Stimulated activated naive B cell treated with anti-CD40 and anti-IgM and Interleukin-4, amounts not matched to agents 10 μg/mL and 1 μg/mL and 100 μg/mL, for 72 hours (primary cell): ENCODE data around the gene SSBP3.
"Not testable (repeated sequence)": the region's sequence is repeated elsewhere in the genome, so short reads cannot be mapped to it uniquely, and the experiment has no call there.

Experiments
- ATAC-seq, 2 donors: fragments of 150-1000 bp; cut with Tn5 transposase; replicated peaks; 2 replicates each; pipeline ENCODE4 v1.10.0; 2021; ENCODE audit warnings: moderate library complexity in 1 of 2
- DNase-seq: peaks from one replicate; pipeline ENCODE4 v3.0.0; 2021
- H3K27ac Mint-ChIP-seq: one replicate; pipeline ENCODE4 v1.8.0; 2022; ENCODE audit warnings: mild to moderate bottlenecking, mixed read lengths
- H3K27me3 Mint-ChIP-seq, 2 donors: one replicate each; pipeline ENCODE4 v1.8.0; 2022; ENCODE audit warnings: mixed read lengths in 2 of 2
- H3K36me3 Mint-ChIP-seq, 2 donors: one replicate each; pipeline ENCODE4 v1.8.0; 2022; ENCODE audit warnings: mixed read lengths in 2 of 2, mild to moderate bottlenecking in 1 of 2
- H3K4me1 Mint-ChIP-seq, 2 donors: one replicate each; pipeline ENCODE4 v1.8.0; 2022; ENCODE audit warnings: mixed read lengths in 2 of 2, mild to moderate bottlenecking in 1 of 2
- H3K4me3 Mint-ChIP-seq, 2 donors: one replicate each; pipeline ENCODE4 v1.8.0; 2022; ENCODE audit warnings: mild to moderate bottlenecking in 2 of 2, mixed read lengths in 2 of 2, moderate library complexity in 1 of 2
- H3K9me3 Mint-ChIP-seq, 2 donors: one replicate each; pipeline ENCODE4 v1.8.0; 2022; ENCODE audit warnings: mixed read lengths in 2 of 2, mild to moderate bottlenecking in 1 of 2

SSBP3 gene

GRCh38 chr1:54350360-54350759 lies 55.8 kb downstream of the SSBP3 start:
- DNase-seq (no peak), ATAC-seq (no peak)
- H3K36me3 Mint-ChIP-seq, result no peaks in the 10 kb centered on the region
- no peak overlapping the region for H3K27ac Mint-ChIP-seq
- H3K27me3 Mint-ChIP-seq, result no peaks in the 10 kb centered on the region
- no peaks in the 10 kb centered on the region for H3K9me3 Mint-ChIP-seq
- no peak overlapping the region for H3K4me3 Mint-ChIP-seq
- H3K4me1 Mint-ChIP-seq, result peaks cover 0 to 2% of the 10 kb centered on the region in 2 donors

GRCh38 chr1:54348700-54349021 lies 57.5 kb downstream of the SSBP3 start:
- H3K9me3 Mint-ChIP-seq, result no peaks in the 10 kb centered on the region
- H3K4me3 Mint-ChIP-seq, result no peak overlapping the region
- no peak overlapping the region for H3K27ac Mint-ChIP-seq
- DNase-seq, result no peak
- no peak for ATAC-seq
- H3K36me3 Mint-ChIP-seq, result no peaks in the 10 kb centered on the region
- no peaks in the 10 kb centered on the region for H3K4me1 Mint-ChIP-seq
- H3K27me3 Mint-ChIP-seq, result no peaks in the 10 kb centered on the region

- DNase-seq (no peak), ATAC-seq (no peak)
- Mint-ChIP-seq H3K4me1 (peaks cover 0 to 1% of the 10 kb centered on the region in 2 donors), H3K27me3 (no peaks in the 10 kb centered on the region), H3K36me3 (no peaks in the 10 kb centered on the region), H3K9me3 (no peaks in the 10 kb centered on the region), H3K27ac (no peak overlapping the region), H3K4me3 (no peak overlapping the region)
Measured at GRCh38 chr1:54347955-54348699, 58.1 kb downstream of the SSBP3 start.

GRCh38 chr1:54347261-54347954 lies 58.8 kb downstream of the SSBP3 start:
- Mint-ChIP-seq H3K9me3 (no peaks in the 10 kb centered on the region), H3K4me3 (no peak overlapping the region), H3K4me1 (peaks cover 0 to 2% of the 10 kb centered on the region in 2 donors), H3K27me3 (no peaks in the 10 kb centered on the region), H3K27ac (no peak overlapping the region), H3K36me3 (no peaks in the 10 kb centered on the region)
- DNase-seq, result no peak
- ATAC-seq, result no peak

GRCh38 chr1:54345548-54345947 lies 60.6 kb downstream of the SSBP3 start:
- H3K9me3 Mint-ChIP-seq, result not testable (repeated sequence)

GRCh38 chr1:54345116-54345515 lies 61.1 kb downstream of the SSBP3 start:
- peaks cover 0 to 4% of the 10 kb centered on the region in 2 donors for H3K4me1 Mint-ChIP-seq
- DNase-seq (no peak), ATAC-seq (no peak)

More at GRCh38 chr1:54345548-54345947, 60.6 kb downstream of the SSBP3 start:
- H3K27ac Mint-ChIP-seq, DNase-seq, H3K4me3 Mint-ChIP-seq, ATAC-seq, H3K4me1 Mint-ChIP-seq, H3K36me3 Mint-ChIP-seq, H3K27me3 Mint-ChIP-seq: not testable (repeated sequence)

GRCh38 chr1:54342742-54343687 lies 63.2 kb downstream of the SSBP3 start:
- ATAC-seq (no peak), DNase-seq (no peak)
- H3K27ac Mint-ChIP-seq, result no peak overlapping the region
- H3K9me3 Mint-ChIP-seq, result no peaks in the 10 kb centered on the region
- H3K36me3 Mint-ChIP-seq, result no peaks in the 10 kb centered on the region
- H3K4me3 Mint-ChIP-seq, result no peak overlapping the region
- no peaks in the 10 kb centered on the region for H3K27me3 Mint-ChIP-seq
- H3K4me1 Mint-ChIP-seq, result peaks cover 0 to 9% of the 10 kb centered on the region in 2 donors

More at GRCh38 chr1:54345116-54345515, 61.1 kb downstream of the SSBP3 start:
- Mint-ChIP-seq H3K9me3 (no peaks in the 10 kb centered on the region), H3K27ac (no peak overlapping the region), H3K4me3 (no peak overlapping the region), H3K27me3 (no peaks in the 10 kb centered on the region), H3K36me3 (no peaks in the 10 kb centered on the region)

GRCh38 chr1:54342288-54342687 lies 63.9 kb downstream of the SSBP3 start:
- no peaks in the 10 kb centered on the region for H3K9me3 Mint-ChIP-seq
- H3K4me1 Mint-ChIP-seq, result peaks cover 0 to 10% of the 10 kb centered on the region in 2 donors
- H3K36me3 Mint-ChIP-seq, result no peaks in the 10 kb centered on the region
- H3K4me3 Mint-ChIP-seq, result no peak overlapping the region
- H3K27me3 Mint-ChIP-seq, result no peaks in the 10 kb centered on the region
- no peak for DNase-seq
- no peak overlapping the region for H3K27ac Mint-ChIP-seq
- ATAC-seq, result no peak

GRCh38 chr1:54341763-54342162 lies 64.4 kb downstream of the SSBP3 start:
- H3K4me1 Mint-ChIP-seq, result peaks cover 0 to 10% of the 10 kb centered on the region in 2 donors
- H3K27me3 Mint-ChIP-seq, result no peaks in the 10 kb centered on the region
- H3K27ac Mint-ChIP-seq, result no peak overlapping the region

GRCh38 chr1:54340878-54341277 lies 65.3 kb downstream of the SSBP3 start:
- Mint-ChIP-seq H3K4me1 (peaks cover 0 to 10% of the 10 kb centered on the region in 2 donors), H3K4me3 (no peak overlapping the region), H3K9me3 (no peaks in the 10 kb centered on the region), H3K27me3 (no peaks in the 10 kb centered on the region), H3K36me3 (no peaks in the 10 kb centered on the region), H3K27ac (no peak overlapping the region)
- DNase-seq, result no peak
- no peak for ATAC-seq

More at GRCh38 chr1:54341763-54342162, 64.4 kb downstream of the SSBP3 start:
- no peak overlapping the region for H3K4me3 Mint-ChIP-seq
- no peak for DNase-seq
- no peaks in the 10 kb centered on the region for H3K9me3 Mint-ChIP-seq
- H3K36me3 Mint-ChIP-seq, result no peaks in the 10 kb centered on the region
- ATAC-seq, result no peak

GRCh38 chr1:54340434-54340833 lies 65.8 kb downstream of the SSBP3 start:
- no peaks in the 10 kb centered on the region for H3K27me3 Mint-ChIP-seq
- no peaks in the 10 kb centered on the region for H3K36me3 Mint-ChIP-seq
- H3K4me3 Mint-ChIP-seq, result no peak overlapping the region
- peaks cover 0 to 10% of the 10 kb centered on the region in 2 donors for H3K4me1 Mint-ChIP-seq
- ATAC-seq (no peak), DNase-seq (no peak)
- H3K27ac Mint-ChIP-seq, result no peak overlapping the region
- H3K9me3 Mint-ChIP-seq, result no peaks in the 10 kb centered on the region

- H3K36me3 Mint-ChIP-seq, result no peaks in the 10 kb centered on the region
- ATAC-seq (no peak), DNase-seq (no peak)
- H3K27ac Mint-ChIP-seq, result no peak overlapping the region
- no peak overlapping the region for H3K4me3 Mint-ChIP-seq
- peaks cover 0 to 10% of the 10 kb centered on the region in 2 donors for H3K4me1 Mint-ChIP-seq
- H3K9me3 Mint-ChIP-seq, result no peaks in the 10 kb centered on the region
- no peaks in the 10 kb centered on the region for H3K27me3 Mint-ChIP-seq
Measured at GRCh38 chr1:54339126-54339525, 67.1 kb downstream of the SSBP3 start.

GRCh38 chr1:54338464-54338863 lies 67.7 kb downstream of the SSBP3 start:
- ATAC-seq (no peak), DNase-seq (no peak)
- H3K27ac Mint-ChIP-seq, result no peak overlapping the region
- no peaks in the 10 kb centered on the region for H3K36me3 Mint-ChIP-seq
- no peaks in the 10 kb centered on the region for H3K9me3 Mint-ChIP-seq
- no peaks in the 10 kb centered on the region for H3K27me3 Mint-ChIP-seq
- H3K4me1 Mint-ChIP-seq, result peaks cover 0 to 10% of the 10 kb centered on the region in 2 donors
- no peak overlapping the region for H3K4me3 Mint-ChIP-seq

- no peaks in the 10 kb centered on the region for H3K27me3 Mint-ChIP-seq
- ATAC-seq (no peak), DNase-seq (no peak)
- no peak overlapping the region for H3K27ac Mint-ChIP-seq
- no peak overlapping the region for H3K4me3 Mint-ChIP-seq
- peaks cover 0 to 11% of the 10 kb centered on the region in 2 donors for H3K4me1 Mint-ChIP-seq
- H3K36me3 Mint-ChIP-seq, result no peaks in the 10 kb centered on the region
- no peaks in the 10 kb centered on the region for H3K9me3 Mint-ChIP-seq
Measured at GRCh38 chr1:54337928-54338327, 68.3 kb downstream of the SSBP3 start.
